Large intestine (tissue), 3 donors: ENCODE measurements around the gene TNF. TPM values are rescaled to one million over a fixed set of nuclear protein-coding genes. Genes with fewer than 3 reads are reported as not detected.
"Not testable (repeated sequence)": the region's sequence is repeated elsewhere in the genome, so short reads cannot be mapped to it uniquely, and the experiment has no call there.

ENCODE experiments used
- DNase-seq, 2 donors: peaks; one replicate each; pipeline versions ENCODE4 v3.0.0 to v3.0.0-alpha.2; 2013
- H3K27ac ChIP-seq: one replicate; pipeline ENCODE4 v1.5.1; 2013; ENCODE audit warnings: low read length
- H3K27me3 ChIP-seq: 2 replicates; pipeline ENCODE4 v1.6.1; 2013; ENCODE audit warnings: low read length; ENCODE audit not compliant: control insufficient read depth, insufficient read depth
- H3K36me3 ChIP-seq: 2 replicates; pipeline ENCODE4 v1.6.1; 2013; ENCODE audit warnings: low read length; ENCODE audit not compliant: control insufficient read depth, insufficient read depth
- H3K4me1 ChIP-seq: one replicate; pipeline ENCODE4 v1.6.1; 2013; ENCODE audit warnings: low read length; ENCODE audit not compliant: control insufficient read depth, insufficient read depth
- H3K4me3 ChIP-seq: one replicate; pipeline ENCODE4 v1.5.1; 2013; ENCODE audit warnings: low read length
- H3K9me3 ChIP-seq: one replicate; pipeline ENCODE4 v1.6.1; 2013; ENCODE audit warnings: mild to moderate bottlenecking, low read depth, low read length, moderate library complexity; ENCODE audit not compliant: control insufficient read depth
- WGBS: methylation state at CpG from one replicate; pipeline ENCODE4 v1.1.5; 2013; ENCODE audit warnings: low lambda C conversion rate; ENCODE audit not compliant: insufficient coverage; 5-methylcytosine and 5-hydroxymethylcytosine counted together
- polyA plus RNA-seq: library from polyadenylated mRNA; unstranded; fragments of 120-200 nt; gene quantifications from one replicate; pipeline ENCODE4 v1.2.1, GENCODE V29; 2013

Gene TNF
- polyA plus RNA-seq, 1 donor: 1.5 TPM

DNA sequence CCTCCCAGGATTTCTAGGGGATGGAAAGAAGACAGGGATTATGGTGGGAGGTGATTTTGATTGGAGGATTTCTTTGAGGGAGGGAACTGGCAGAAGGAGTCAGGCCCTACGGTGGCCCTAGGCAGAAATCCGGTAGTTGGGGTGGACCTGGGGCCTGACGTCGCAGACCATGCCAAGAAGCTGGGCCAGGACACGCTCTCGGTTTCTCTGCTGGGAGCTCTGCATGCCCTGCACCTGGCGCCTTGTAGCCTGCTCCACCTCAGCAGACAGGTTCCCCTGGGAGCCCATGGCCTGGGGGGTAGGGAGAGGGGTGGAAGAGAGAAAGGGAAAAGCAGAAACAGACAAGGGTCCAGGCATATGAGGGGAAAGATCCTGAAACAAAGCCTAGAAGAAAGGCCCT, 30.1 kb upstream of the TNF start:
- H3K27ac ChIP-seq: no peak overlapping the region
- peaks cover 7% of the 10 kb centered on the region for H3K36me3 ChIP-seq
- H3K4me3 ChIP-seq: no peak overlapping the region
- no peaks in the 10 kb centered on the region for H3K27me3 ChIP-seq
- H3K9me3 ChIP-seq: peaks cover 3% of the 10 kb centered on the region
- no peak for DNase-seq
- H3K4me1 ChIP-seq: peaks cover 10% of the 10 kb centered on the region
- WGBS: no CpG with 5 or more reads among the region's 7 CpGs

DNA sequence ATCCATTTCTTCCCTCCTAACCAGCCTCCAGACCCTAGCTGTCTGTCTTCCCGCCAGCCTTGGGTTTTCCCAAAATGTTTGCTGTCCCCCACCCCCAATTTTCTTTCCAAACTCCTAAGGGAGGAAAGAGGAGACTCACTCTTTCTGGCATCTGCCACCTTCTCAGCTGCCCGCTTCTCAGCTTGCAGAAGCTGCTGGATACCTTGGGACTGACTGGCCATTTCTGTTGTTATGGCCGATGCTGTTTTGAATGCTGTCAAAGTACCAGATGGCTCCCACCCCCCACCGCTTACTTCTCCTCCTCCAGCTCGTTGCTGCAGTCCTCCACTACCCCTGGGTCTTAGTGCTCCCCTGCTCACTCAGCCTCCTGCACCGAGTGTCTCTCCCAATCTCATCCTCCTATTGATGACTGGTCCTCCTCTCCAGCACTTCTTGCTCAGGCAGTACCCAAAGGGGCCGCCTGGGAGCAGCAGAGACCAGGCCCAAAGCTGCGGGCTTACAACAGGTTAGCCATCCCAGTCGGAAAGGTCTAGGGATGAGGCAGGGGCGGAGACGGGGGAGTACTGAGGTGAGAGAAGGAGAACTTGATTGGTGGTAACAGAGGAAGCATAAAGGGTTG, 28.9 kb upstream of the TNF start, which contains the start of gene ATP6V1G2:
ATP6V1G2 (minus strand) TSS at position 270 of the 619 bp plus-strand sequence; CDS start at position 221, 49 bp downstream.
- 0% methylated on average over 3 of the region's 11 CpGs for WGBS

GRCh38 chr6:31546958-31547726, 28.2 kb upstream of the TNF start, which contains the start of gene NFKBIL1:
TSS of gene NFKBIL1 (plus strand) at chr6:31547608. CDS start at chr6:31547695, 87 bp downstream.
- H3K27ac ChIP-seq: peak within 1 kb of the TSS; percentile 77
- H3K9me3 ChIP-seq: peaks cover 3% of the 10 kb centered on the region
- peaks cover 14% of the 10 kb centered on the region for H3K36me3 ChIP-seq
- peak within 1 kb of the TSS; percentile 50 for H3K4me3 ChIP-seq
- 1% methylated on average over 7 of the region's 25 CpGs for WGBS
- no peaks in the 10 kb centered on the region for H3K27me3 ChIP-seq
- H3K4me1 ChIP-seq: peaks cover 8% of the 10 kb centered on the region
- DNase-seq: peak; percentile 96 to 97

More for the DNA sequence above, 28.9 kb upstream of the TNF start, which contains the start of gene ATP6V1G2:
- H3K9me3 ChIP-seq: peaks cover 3% of the 10 kb centered on the region
- no peaks in the 10 kb centered on the region for H3K27me3 ChIP-seq
- H3K4me1 ChIP-seq: peaks cover 8% of the 10 kb centered on the region
- H3K27ac ChIP-seq: peak within 1 kb of the TSS; percentile 77
- DNase-seq: peak; percentile 85 to 89
- H3K4me3 ChIP-seq: peak within 1 kb of the TSS; percentile 50
- peaks cover 14% of the 10 kb centered on the region for H3K36me3 ChIP-seq

GRCh38 chr6:31547727-31548543, 27.4 kb upstream of the TNF start:
- no CpG with 5 or more reads among the region's 24 CpGs for WGBS

DNA sequence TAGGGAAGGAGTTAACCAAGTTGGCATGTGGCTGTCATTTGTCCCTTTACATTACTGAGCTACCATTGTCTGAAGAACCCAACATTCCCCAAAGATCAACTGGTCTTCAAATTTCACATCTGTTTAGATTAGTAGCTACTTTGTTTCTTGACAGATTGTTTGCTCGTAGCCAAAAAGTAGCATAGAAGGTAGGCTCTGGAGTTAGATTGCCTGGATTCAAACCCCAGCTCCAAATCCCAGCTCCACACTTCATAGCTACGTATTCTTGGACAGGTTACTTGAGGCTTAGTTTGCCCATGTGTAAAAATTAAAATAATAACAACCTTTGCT, 26.9 kb upstream of the TNF start:
- Histone ChIP-seq H3K9me3 (peaks cover 3% of the 10 kb centered on the region), H3K4me1 (peaks cover 8% of the 10 kb centered on the region), H3K36me3 (peaks cover 20% of the 10 kb centered on the region), H3K27ac (no peak overlapping the region), H3K27me3 (no peaks in the 10 kb centered on the region), H3K4me3 (no peak overlapping the region)
- WGBS: no CpG with 5 or more reads among the region's 2 CpGs
- DNase-seq: no peak

More at GRCh38 chr6:31547727-31548543, 27.4 kb upstream of the TNF start:
- DNase-seq: no peak
- Histone ChIP-seq H3K9me3 (peaks cover 3% of the 10 kb centered on the region), H3K4me3 (peak overlapping the region; percentile 50), H3K36me3 (peaks cover 16% of the 10 kb centered on the region), H3K27ac (peak overlapping the region; percentile 34), H3K4me1 (peaks cover 8% of the 10 kb centered on the region), H3K27me3 (no peaks in the 10 kb centered on the region)

- not testable (repeated sequence) for H3K27me3 ChIP-seq, DNase-seq, H3K9me3 ChIP-seq, H3K4me3 ChIP-seq, H3K27ac ChIP-seq, H3K4me1 ChIP-seq
- H3K36me3 ChIP-seq: peaks cover 28% of the 10 kb centered on the region
- WGBS: 80% methylated on average over 1 of the region's 5 CpGs
Measured at GRCh38 chr6:31551371-31551770, 24.0 kb upstream of the TNF start.

GRCh38 chr6:31556307-31556706, 19.1 kb upstream of the TNF start:
- WGBS: no CpG with 5 or more reads among the region's 3 CpGs
- no peak for DNase-seq
- Histone ChIP-seq H3K4me1 (peaks cover 2% of the 10 kb centered on the region), H3K36me3 (peaks cover 49% of the 10 kb centered on the region), H3K27me3 (no peaks in the 10 kb centered on the region), H3K27ac (no peak overlapping the region), H3K4me3 (no peak overlapping the region), H3K9me3 (no peaks in the 10 kb centered on the region)

GRCh38 chr6:31557443-31558317, 17.7 kb upstream of the TNF start:
- H3K4me3 ChIP-seq: no peak overlapping the region
- 100% methylated on average over 1 of the region's 24 CpGs for WGBS

GRCh38 chr6:31558318-31558625, 17.1 kb upstream of the TNF start:
- no peak for DNase-seq
- no CpG with 5 or more reads among the region's 8 CpGs for WGBS
- no peak overlapping the region for H3K4me3 ChIP-seq
- peaks cover 2% of the 10 kb centered on the region for H3K4me1 ChIP-seq
- no peak overlapping the region for H3K27ac ChIP-seq
- H3K9me3 ChIP-seq: no peaks in the 10 kb centered on the region
- peaks cover 43% of the 10 kb centered on the region for H3K36me3 ChIP-seq
- H3K27me3 ChIP-seq: no peaks in the 10 kb centered on the region

More at GRCh38 chr6:31557443-31558317, 17.7 kb upstream of the TNF start:
- Histone ChIP-seq H3K4me1 (peaks cover 2% of the 10 kb centered on the region), H3K27ac (no peak overlapping the region), H3K36me3 (peaks cover 46% of the 10 kb centered on the region), H3K9me3 (no peaks in the 10 kb centered on the region), H3K27me3 (no peaks in the 10 kb centered on the region)
- DNase-seq: no peak
